IgD-negative memory B cell (primary cell): ENCODE data around the gene WBP11. TPM values are rescaled to one million over a fixed set of nuclear protein-coding genes. Genes with fewer than 3 reads are reported as not detected.

Experiments used
- H3K27ac Mint-ChIP-seq, 3 donors: one replicate each; pipeline ENCODE4 v1.8.0; 2020 to 2022; ENCODE audit warnings: mild to moderate bottlenecking in 3 of 3, mixed read lengths in 3 of 3, moderate library complexity in 1 of 3
- H3K27me3 Mint-ChIP-seq: one replicate; pipeline ENCODE4 v1.8.0; 2021; ENCODE audit warnings: mixed read lengths
- H3K36me3 Mint-ChIP-seq: one replicate; pipeline ENCODE4 v1.8.0; 2020; ENCODE audit warnings: mild to moderate bottlenecking, mixed read lengths
- H3K4me1 Mint-ChIP-seq, 3 donors: one replicate each; pipeline ENCODE4 v1.8.0; 2020 to 2022; ENCODE audit warnings: mixed read lengths in 3 of 3, mild to moderate bottlenecking in 1 of 3
- H3K4me3 Mint-ChIP-seq, 4 donors: one replicate each; pipeline ENCODE4 v1.8.0; 2020 to 2022; ENCODE audit warnings: mild to moderate bottlenecking in 4 of 4, mixed read lengths in 4 of 4, moderate library complexity in 3 of 4
- H3K9me3 Mint-ChIP-seq, 3 donors: one replicate each; pipeline ENCODE4 v1.8.0; 2020 to 2021; ENCODE audit warnings: mixed read lengths in 3 of 3, mild to moderate bottlenecking in 1 of 3
- polyA plus RNA-seq: library from polyadenylated mRNA; unstranded; fragments of 300-500 nt; fragmentation: Illumina TruSeq; gene quantifications from one replicate; pipeline ENCODE4 v1.2.3, GENCODE V29; 2021

Gene WBP11
- polyA plus RNA-seq, 1 donor from 2014 or later = 59.3 TPM

GRCh38 chr12:14836336-14837210, 33.3 kb upstream of the WBP11 start:
- Mint-ChIP-seq H3K27me3 (peaks cover 5% of the 10 kb centered on the region), H3K27ac (no peak overlapping the region), H3K4me1 (peaks cover 0 to 7% (median 0%) of the 10 kb centered on the region in 3 donors), H3K4me3 (no peak overlapping the region), H3K36me3 (no peaks in the 10 kb centered on the region), H3K9me3 (no peaks in the 10 kb centered on the region)

GRCh38 chr12:14834509-14834908, 31.2 kb upstream of the WBP11 start:
- H3K9me3 Mint-ChIP-seq = no peaks in the 10 kb centered on the region
- H3K27ac Mint-ChIP-seq = no peak overlapping the region
- no peaks in the 10 kb centered on the region for H3K4me1 Mint-ChIP-seq
- H3K27me3 Mint-ChIP-seq = peaks cover 7% of the 10 kb centered on the region
- no peak overlapping the region for H3K4me3 Mint-ChIP-seq
- H3K36me3 Mint-ChIP-seq = no peaks in the 10 kb centered on the region

DNA sequence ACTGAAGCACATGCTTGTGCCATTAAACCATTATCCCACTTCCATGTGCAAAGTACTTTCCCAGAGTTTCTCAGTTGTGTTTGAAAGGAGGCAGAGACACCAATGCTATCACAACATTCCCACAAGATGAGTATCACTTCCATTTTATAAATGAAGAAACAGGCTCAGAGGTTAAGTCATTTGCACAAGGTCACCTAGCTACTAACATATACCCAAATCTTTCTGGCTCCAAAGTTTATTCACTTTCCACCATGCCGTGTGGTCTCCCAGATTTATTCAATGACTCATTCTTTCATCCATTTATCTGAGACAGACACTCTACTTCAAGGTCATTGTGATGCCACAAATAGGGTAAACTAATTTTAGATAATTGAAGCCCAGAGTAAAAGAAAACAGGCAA, 30.7 kb upstream of the WBP11 start:
- no peak overlapping the region for H3K4me3 Mint-ChIP-seq
- H3K27me3 Mint-ChIP-seq = peaks cover 4% of the 10 kb centered on the region
- H3K36me3 Mint-ChIP-seq = no peaks in the 10 kb centered on the region
- no peaks in the 10 kb centered on the region for H3K9me3 Mint-ChIP-seq
- no peaks in the 10 kb centered on the region for H3K4me1 Mint-ChIP-seq
- H3K27ac Mint-ChIP-seq = no peak overlapping the region

GRCh38 chr12:14833336-14833735, 30.1 kb upstream of the WBP11 start:
- no peaks in the 10 kb centered on the region for H3K4me1 Mint-ChIP-seq
- H3K27me3 Mint-ChIP-seq = peaks cover 4% of the 10 kb centered on the region
- H3K9me3 Mint-ChIP-seq = no peaks in the 10 kb centered on the region
- no peaks in the 10 kb centered on the region for H3K36me3 Mint-ChIP-seq
- no peak overlapping the region for H3K27ac Mint-ChIP-seq
- no peak overlapping the region for H3K4me3 Mint-ChIP-seq

GRCh38 chr12:14828892-14829291, 25.6 kb upstream of the WBP11 start:
- Mint-ChIP-seq H3K27me3 (peaks cover 2% of the 10 kb centered on the region), H3K4me1 (no peaks in the 10 kb centered on the region), H3K4me3 (no peak overlapping the region), H3K36me3 (no peaks in the 10 kb centered on the region), H3K9me3 (no peaks in the 10 kb centered on the region), H3K27ac (no peak overlapping the region)

GRCh38 chr12:14827043-14827442, 23.8 kb upstream of the WBP11 start:
- Mint-ChIP-seq H3K4me3 (no peak overlapping the region), H3K9me3 (no peaks in the 10 kb centered on the region), H3K27ac (no peak overlapping the region), H3K36me3 (no peaks in the 10 kb centered on the region), H3K4me1 (no peaks in the 10 kb centered on the region), H3K27me3 (peaks cover 2% of the 10 kb centered on the region)

DNA sequence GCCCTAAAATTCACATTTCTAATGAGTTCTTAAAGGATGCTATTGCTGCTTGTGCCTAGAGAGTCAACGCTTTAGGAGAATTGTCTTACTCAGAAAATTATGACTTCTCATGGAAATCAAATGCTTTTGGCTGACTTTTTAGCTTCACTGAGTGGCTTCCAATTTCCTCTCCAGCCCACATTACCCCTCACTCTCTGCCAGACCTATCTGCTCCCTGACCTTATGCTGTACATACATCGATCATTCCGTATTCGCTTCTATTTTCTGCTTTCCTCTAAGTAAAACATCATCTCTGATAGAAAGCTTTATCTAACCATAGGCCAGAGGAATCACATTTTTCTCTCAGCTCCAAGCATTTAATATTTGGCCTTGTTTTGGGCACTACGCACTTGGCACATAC, 23.2 kb upstream of the WBP11 start:
- Mint-ChIP-seq H3K27me3 (peaks cover under 1% of the 10 kb centered on the region), H3K36me3 (no peaks in the 10 kb centered on the region), H3K9me3 (no peaks in the 10 kb centered on the region), H3K4me1 (no peaks in the 10 kb centered on the region), H3K27ac (no peak overlapping the region), H3K4me3 (no peak overlapping the region)

DNA sequence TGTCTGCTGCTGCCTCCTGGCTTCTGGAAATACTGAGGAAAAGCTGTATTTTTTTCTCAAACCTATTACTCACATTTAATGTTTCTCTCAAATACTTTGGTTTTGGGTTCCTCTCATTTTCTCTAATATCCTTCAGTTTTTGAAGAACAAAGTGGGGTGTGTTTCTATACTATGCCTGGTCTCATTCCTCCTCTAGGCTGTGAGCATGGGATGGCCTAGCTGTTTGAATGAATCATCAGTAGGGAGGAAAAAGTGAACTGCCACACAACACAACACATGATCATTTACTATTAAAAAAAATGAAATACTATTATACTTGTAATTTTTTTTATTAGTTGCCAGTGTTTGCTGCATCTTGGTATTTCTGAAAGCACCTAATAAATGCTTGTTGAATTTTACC, 22.0 kb upstream of the WBP11 start:
- Mint-ChIP-seq H3K9me3 (no peaks in the 10 kb centered on the region), H3K27ac (no peak overlapping the region), H3K36me3 (no peaks in the 10 kb centered on the region), H3K4me1 (no peaks in the 10 kb centered on the region), H3K27me3 (no peaks in the 10 kb centered on the region), H3K4me3 (no peak overlapping the region)

- no peak overlapping the region for H3K4me3 Mint-ChIP-seq
- no peaks in the 10 kb centered on the region for H3K27me3 Mint-ChIP-seq
- peaks cover 0 to 1% (median 0%) of the 10 kb centered on the region in 3 donors for H3K4me1 Mint-ChIP-seq
- H3K36me3 Mint-ChIP-seq = no peaks in the 10 kb centered on the region
- no peaks in the 10 kb centered on the region for H3K9me3 Mint-ChIP-seq
- no peak overlapping the region for H3K27ac Mint-ChIP-seq
Observed at GRCh38 chr12:14824012-14824634, 20.8 kb upstream of the WBP11 start.

DNA sequence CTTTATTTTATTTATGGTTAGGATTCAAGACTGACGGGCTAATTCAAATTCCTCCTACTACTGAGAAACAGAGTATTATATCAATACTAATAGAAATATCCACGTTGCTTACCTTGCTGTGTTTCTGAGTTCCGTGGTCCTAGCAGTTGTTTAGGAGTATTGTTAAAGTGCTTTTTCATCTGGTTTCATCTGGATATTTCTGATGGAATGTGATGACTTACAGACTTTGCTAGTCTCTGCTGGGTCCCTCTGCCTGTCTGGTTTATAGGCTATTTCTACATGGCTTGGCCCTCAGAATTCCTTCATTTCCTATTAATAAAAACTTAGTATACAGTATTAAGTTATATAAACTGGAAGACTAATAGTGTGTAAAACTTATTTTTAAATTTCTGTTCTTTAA, 10.7 kb upstream of the WBP11 start, which contains the start of gene SMCO3:
SMCO3 (minus strand) TSS at position 169 of the 400 bp plus-strand sequence. CDS start 7,502 bp downstream, outside the sequence.
- peaks cover 9 to 13% (median 12%) of the 10 kb centered on the region in 3 donors for H3K4me1 Mint-ChIP-seq
- no peak within 1 kb of the TSS for H3K27ac Mint-ChIP-seq
- H3K9me3 Mint-ChIP-seq = peaks cover 0 to 5% (median 2%) of the 10 kb centered on the region in 3 donors
- H3K27me3 Mint-ChIP-seq = no peaks in the 10 kb centered on the region
- peaks cover 1% of the 10 kb centered on the region for H3K36me3 Mint-ChIP-seq
- no peak within 1 kb of the TSS for H3K4me3 Mint-ChIP-seq

GRCh38 chr12:14811486-14811885, 8.2 kb upstream of the WBP11 start:
- peak overlapping the region in 1 of 4 donors; percentile 83 for H3K4me3 Mint-ChIP-seq
- peaks cover 3% of the 10 kb centered on the region for H3K36me3 Mint-ChIP-seq
- H3K27ac Mint-ChIP-seq = no peak overlapping the region
- H3K9me3 Mint-ChIP-seq = no peaks in the 10 kb centered on the region
- H3K4me1 Mint-ChIP-seq = peaks cover 8 to 13% (median 12%) of the 10 kb centered on the region in 3 donors
- no peaks in the 10 kb centered on the region for H3K27me3 Mint-ChIP-seq

DNA sequence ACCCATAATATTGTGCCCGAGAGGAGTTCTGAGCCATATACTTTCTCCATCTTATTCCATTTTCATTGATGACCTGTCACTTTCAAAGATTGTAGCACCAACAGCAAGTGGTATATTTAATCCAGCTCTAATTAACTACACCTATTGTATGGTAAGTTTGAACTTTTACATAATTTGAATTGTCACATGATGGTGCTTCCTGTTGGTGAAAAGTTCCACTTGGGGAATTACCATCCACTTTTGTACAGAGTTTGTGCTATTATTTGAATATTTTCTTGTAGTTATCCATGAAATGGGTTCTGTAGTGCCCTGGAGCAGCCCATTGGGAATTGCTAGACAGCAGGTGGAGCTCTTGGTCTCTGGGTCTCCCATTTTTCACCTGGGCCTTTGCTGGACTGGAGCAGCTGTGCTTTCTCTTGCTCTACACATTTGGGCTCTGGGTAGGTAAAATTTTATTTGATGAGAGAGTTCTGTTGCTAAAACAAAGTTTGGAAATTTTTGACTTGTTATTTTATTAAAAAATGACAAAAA, 7.7 kb upstream of the WBP11 start:
- H3K9me3 Mint-ChIP-seq = no peaks in the 10 kb centered on the region
- H3K4me1 Mint-ChIP-seq = peaks cover 8 to 13% (median 12%) of the 10 kb centered on the region in 3 donors
- peaks cover 3% of the 10 kb centered on the region for H3K36me3 Mint-ChIP-seq
- H3K4me3 Mint-ChIP-seq = peak overlapping the region in 3 of 4 donors; percentile 21 to 83 (median 60)
- no peaks in the 10 kb centered on the region for H3K27me3 Mint-ChIP-seq
- no peak overlapping the region for H3K27ac Mint-ChIP-seq

DNA sequence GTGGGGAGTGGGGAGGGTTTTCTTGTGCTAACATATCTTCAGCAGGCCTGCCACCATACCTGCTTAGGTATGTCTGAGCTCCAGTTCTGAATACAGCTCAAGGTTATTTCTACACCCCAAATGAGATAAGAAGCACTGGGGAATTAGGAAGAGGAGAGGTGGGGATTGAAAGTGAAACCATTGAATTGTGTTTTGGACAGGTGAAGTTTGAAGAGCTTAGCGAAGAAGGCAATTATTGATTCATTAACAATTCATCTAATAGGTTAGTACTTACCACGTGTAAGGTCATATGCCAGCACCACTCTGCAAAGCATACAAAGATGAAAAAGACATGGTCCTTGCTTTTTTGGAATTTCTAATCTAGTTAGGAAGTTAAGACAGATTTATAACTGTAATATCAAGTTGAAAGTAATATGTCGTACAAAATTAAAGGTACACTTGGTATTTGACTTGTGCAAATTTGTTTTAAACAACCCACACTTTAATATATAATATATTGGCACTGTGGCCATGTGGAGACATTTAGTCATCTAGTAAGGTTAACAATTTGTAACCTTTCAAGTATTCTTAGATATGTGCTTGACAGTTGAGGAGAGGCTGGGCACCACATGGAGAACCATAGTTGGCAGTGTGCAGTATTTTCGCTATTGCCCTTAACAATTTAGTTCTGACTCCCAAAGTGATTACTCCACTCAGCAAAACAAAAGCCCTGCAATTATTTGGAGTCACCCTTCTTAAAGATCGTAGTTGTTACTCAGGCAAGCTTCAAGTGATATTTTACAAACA, 7.1 kb upstream of the WBP11 start:
- peak overlapping the region in 1 of 3 donors; percentile 2 for H3K27ac Mint-ChIP-seq
- peaks cover 3% of the 10 kb centered on the region for H3K36me3 Mint-ChIP-seq
- peak overlapping the region in 2 of 4 donors; percentile 19 to 21 for H3K4me3 Mint-ChIP-seq
- H3K9me3 Mint-ChIP-seq = no peaks in the 10 kb centered on the region
- no peaks in the 10 kb centered on the region for H3K27me3 Mint-ChIP-seq
- peaks cover 8 to 15% (median 13%) of the 10 kb centered on the region in 3 donors for H3K4me1 Mint-ChIP-seq

GRCh38 chr12:14803830-14804160, 517 bp upstream of the WBP11 start:
- Mint-ChIP-seq H3K36me3 (no peaks in the 10 kb centered on the region), H3K27me3 (no peaks in the 10 kb centered on the region), H3K4me3 (no peak overlapping the region), H3K9me3 (no peaks in the 10 kb centered on the region), H3K27ac (no peak overlapping the region), H3K4me1 (peaks cover 11 to 22% (median 21%) of the 10 kb centered on the region in 3 donors)

GRCh38 chr12:14802721-14803010, 612 bp downstream of the WBP11 start:
- Mint-ChIP-seq H3K27me3 (no peaks in the 10 kb centered on the region), H3K36me3 (no peaks in the 10 kb centered on the region), H3K9me3 (no peaks in the 10 kb centered on the region), H3K4me1 (peaks cover 11 to 22% (median 21%) of the 10 kb centered on the region in 3 donors), H3K27ac (no peak overlapping the region), H3K4me3 (no peak overlapping the region)
